ENCODE results near the gene PBX1. TPM values are rescaled to one million over a fixed set of nuclear protein-coding genes. Genes with fewer than 3 reads are reported as not detected.

The PBX1 gene
- total and polyA plus RNA-seq, 10 of the 15 experiments (the other 5 are each of a cell fraction or from before 2014, with no cell fraction given): 0.05 to 0.28 (median 0.11) TPM; not detected in 5

DNA sequence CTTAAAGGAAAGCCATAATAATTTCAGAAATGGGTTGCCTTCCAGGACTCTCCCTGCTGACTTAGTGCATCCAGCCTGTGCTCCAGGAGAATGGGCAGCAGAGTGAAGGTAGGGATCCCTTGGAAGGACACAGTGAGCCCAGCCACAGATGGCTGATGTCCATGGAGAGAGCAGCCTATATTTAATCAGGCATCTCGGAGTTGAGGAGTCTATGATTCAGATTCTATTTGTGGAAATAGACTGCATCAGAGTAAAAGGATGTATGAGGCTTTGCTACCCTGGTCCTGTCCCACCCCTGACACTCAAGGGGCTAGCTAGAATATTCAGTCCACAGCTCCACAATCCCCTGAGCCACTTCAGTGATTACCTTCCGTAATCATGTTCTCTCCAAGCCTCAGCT, 43.8 kb upstream of the PBX1 start:
- no peak overlapping the region for H3K9ac ChIP-seq (ENCODE audit: control insufficient read depth, insufficient read depth, low read length)
- ChIA-PET SMC1A (ENCODE audit: uncharacterized antibody, unreplicated experiment) (interaction anchor here (0.9 kb wide), 1 partner anchor 25 kb away, joined by 3 read pairs; no protein-coding TSS in a partner anchor), RAD21 (ENCODE audit: unreplicated experiment) (no interaction called here), CTCF (interaction anchor here (1.1 kb wide), 1 partner anchor 11 kb away, joined by 4 read pairs; no protein-coding TSS in a partner anchor), POLR2A (no interaction called here)
- no peak for DNase-seq (ENCODE audit: low read depth, low spot score)
- H3K79me2 ChIP-seq (ENCODE audit: control insufficient read depth, insufficient read depth, low read length): no peaks in the 10 kb centered on the region
- in situ Hi-C loops (cut with MboI) (no loop called here), intact Hi-C loops (cut with micrococcal nuclease; ENCODE audit: unreplicated experiment) (no loop called here)
- no TSS peak for BruUV-seq (replicated peaks)
- TF ChIP-seq MYB (IDR thresholded peaks at IDR 0.05; ENCODE audit: borderline replicate concordance, low read depth, low read length) (no peak), NRF1 (conservative IDR thresholded peaks at IDR 0.05; ENCODE audit: low read depth, low read length) (no peak), ZNF274 (IDR thresholded peaks at IDR 0.05; ENCODE audit: insufficient read depth, insufficient read length) (no peak), FOXM1 (IDR thresholded peaks at IDR 0.05; ENCODE audit: low read depth, low read length) (no peak), KAT2A (conservative IDR thresholded peaks at IDR 0.05; ENCODE audit: control insufficient read depth, low read depth, low read length) (no peak), ZSCAN29 (IDR thresholded peaks at IDR 0.05) (no peak), SMAD1 (IDR thresholded peaks at IDR 0.05; ENCODE audit: low read depth, partially characterized antibody) (no peak), PAX5 (IDR thresholded peaks at IDR 0.05; ENCODE audit: borderline replicate concordance, low read depth, low read length) (no peak), IKZF2 (IDR thresholded peaks at IDR 0.05) (no peak), BRCA1 (IDR thresholded peaks at IDR 0.05; ENCODE audit: low read depth, low read length) (no peak)
- TF ChIP-seq, protein P1, sequence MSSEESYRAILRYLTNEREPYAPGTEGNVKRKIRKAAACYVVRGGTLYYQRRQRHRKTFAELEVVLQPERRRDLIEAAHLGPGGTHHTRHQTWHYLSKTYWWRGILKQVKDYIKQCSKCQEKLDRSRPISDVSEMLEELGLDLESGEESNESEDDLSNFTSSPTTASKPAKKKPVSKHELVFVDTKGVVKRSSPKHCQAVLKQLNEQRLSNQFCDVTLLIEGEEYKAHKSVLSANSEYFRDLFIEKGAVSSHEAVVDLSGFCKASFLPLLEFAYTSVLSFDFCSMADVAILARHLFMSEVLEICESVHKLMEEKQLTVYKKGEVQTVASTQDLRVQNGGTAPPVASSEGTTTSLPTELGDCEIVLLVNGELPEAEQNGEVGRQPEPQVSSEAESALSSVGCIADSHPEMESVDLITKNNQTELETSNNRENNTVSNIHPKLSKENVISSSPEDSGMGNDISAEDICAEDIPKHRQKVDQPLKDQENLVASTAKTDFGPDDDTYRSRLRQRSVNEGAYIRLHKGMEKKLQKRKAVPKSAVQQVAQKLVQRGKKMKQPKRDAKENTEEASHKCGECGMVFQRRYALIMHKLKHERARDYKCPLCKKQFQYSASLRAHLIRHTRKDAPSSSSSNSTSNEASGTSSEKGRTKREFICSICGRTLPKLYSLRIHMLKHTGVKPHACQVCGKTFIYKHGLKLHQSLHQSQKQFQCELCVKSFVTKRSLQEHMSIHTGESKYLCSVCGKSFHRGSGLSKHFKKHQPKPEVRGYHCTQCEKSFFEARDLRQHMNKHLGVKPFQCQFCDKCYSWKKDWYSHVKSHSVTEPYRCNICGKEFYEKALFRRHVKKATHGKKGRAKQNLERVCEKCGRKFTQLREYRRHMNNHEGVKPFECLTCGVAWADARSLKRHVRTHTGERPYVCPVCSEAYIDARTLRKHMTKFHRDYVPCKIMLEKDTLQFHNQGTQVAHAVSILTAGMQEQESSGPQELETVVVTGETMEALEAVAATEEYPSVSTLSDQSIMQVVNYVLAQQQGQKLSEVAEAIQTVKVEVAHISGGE (CRISPR knock-in tag; IDR thresholded peaks at IDR 0.05): no peak
- TF ChIP-seq, protein P2, sequence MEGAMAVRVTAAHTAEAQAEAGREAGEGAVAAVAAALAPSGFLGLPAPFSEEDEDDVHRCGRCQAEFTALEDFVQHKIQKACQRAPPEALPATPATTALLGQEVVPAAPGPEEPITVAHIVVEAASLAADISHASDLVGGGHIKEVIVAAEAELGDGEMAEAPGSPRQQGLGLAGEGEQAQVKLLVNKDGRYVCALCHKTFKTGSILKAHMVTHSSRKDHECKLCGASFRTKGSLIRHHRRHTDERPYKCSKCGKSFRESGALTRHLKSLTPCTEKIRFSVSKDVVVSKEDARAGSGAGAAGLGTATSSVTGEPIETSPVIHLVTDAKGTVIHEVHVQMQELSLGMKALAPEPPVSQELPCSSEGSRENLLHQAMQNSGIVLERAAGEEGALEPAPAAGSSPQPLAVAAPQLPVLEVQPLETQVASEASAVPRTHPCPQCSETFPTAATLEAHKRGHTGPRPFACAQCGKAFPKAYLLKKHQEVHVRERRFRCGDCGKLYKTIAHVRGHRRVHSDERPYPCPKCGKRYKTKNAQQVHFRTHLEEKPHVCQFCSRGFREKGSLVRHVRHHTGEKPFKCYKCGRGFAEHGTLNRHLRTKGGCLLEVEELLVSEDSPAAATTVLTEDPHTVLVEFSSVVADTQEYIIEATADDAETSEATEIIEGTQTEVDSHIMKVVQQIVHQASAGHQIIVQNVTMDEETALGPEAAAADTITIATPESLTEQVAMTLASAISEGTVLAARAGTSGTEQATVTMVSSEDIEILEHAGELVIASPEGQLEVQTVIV (IDR thresholded peaks at IDR 0.05; ENCODE audit: borderline replicate concordance, partially characterized antibody): no peak
- TF ChIP-seq, protein P3, sequence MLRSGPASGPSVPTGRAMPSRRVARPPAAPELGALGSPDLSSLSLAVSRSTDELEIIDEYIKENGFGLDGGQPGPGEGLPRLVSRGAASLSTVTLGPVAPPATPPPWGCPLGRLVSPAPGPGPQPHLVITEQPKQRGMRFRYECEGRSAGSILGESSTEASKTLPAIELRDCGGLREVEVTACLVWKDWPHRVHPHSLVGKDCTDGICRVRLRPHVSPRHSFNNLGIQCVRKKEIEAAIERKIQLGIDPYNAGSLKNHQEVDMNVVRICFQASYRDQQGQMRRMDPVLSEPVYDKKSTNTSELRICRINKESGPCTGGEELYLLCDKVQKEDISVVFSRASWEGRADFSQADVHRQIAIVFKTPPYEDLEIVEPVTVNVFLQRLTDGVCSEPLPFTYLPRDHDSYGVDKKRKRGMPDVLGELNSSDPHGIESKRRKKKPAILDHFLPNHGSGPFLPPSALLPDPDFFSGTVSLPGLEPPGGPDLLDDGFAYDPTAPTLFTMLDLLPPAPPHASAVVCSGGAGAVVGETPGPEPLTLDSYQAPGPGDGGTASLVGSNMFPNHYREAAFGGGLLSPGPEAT (IDR thresholded peaks at IDR 0.05; ENCODE audit: low read depth): no peak
- no peaks in the 10 kb centered on the region for H3K9me3 ChIP-seq (replicated peaks; ENCODE audit: control insufficient read depth, insufficient read depth, low read length)
- no peak overlapping the region for H3K27ac ChIP-seq (ENCODE audit: control insufficient read depth, insufficient read depth)
- no peak overlapping the region for H3K4me2 ChIP-seq (ENCODE audit: control insufficient read depth, insufficient read depth)
- no peak overlapping the region for H3K4me3 ChIP-seq
- H3K36me3 ChIP-seq (ENCODE audit: control insufficient read depth in 2 of 2, insufficient read depth in 2 of 2, low read length in 1 of 2): no peaks in the 10 kb centered on the region
- H3K4me1 ChIP-seq (ENCODE audit: control insufficient read depth, insufficient read depth, low read length): no peaks in the 10 kb centered on the region
- FAIRE-seq: no peak
- H2AFZ ChIP-seq (ENCODE audit: control insufficient read depth, low read depth, low read length): no peak overlapping the region
- no peaks in the 10 kb centered on the region for H3K27me3 ChIP-seq (replicated peaks in 1 of 2; ENCODE audit: control insufficient read depth in 2 of 2, insufficient read depth in 2 of 2, low read length in 1 of 2)
- WGBS (ENCODE audit: insufficient coverage, insufficient replicate concordance, low lambda C conversion rate, missing lambda C conversion rate): 0% methylated on average over 2 of the region's 2 CpGs
- no peaks in the 10 kb centered on the region for H4K20me1 ChIP-seq (ENCODE audit: control insufficient read depth, insufficient read depth)
- ATAC-seq: no peak
